T-helper 2 cell (primary cell): ENCODE results near the gene CHRDL2.

Experiments used
- DNase-seq, 5 experiments: peaks; one replicate each; pipeline versions ENCODE4 v3.0.0 to v3.0.0-alpha.2; 2012 to 2022

The CHRDL2 gene

DNA sequence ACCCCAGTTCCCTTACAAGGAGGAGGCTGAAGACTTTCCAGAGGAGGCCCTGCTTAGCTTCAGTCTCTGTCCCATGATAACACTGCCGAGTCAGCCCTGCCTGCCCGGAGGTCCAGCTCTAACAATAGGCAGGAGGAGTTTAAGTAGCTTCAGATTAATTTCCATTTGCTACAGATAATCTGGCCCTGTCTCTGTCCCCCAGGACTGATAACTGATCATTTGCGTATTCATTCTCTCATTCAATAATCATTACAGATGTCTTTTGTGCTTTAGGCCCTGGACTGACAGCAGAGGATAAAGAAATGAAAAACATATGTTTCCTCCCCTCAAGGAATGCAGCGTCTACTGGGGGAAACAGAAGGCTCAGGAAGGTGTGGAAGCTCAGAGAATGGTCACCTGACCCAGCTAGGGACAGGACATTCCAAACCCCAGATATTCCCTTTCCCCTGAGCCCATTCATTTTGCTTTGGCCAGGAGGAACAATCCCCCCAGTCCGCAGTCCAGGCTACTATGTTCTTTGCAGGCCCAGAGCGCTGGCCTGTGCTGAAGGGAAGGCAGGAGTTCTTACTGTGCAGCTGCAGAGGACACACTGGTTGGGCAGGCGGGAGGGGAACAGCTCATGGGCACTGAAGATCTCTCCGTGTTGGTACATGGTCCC lies 20.8 kb downstream of the CHRDL2 start:
- DNase-seq: no peak

- no peak for DNase-seq
Observed at GRCh38 chr11:74709175-74709574, 22.1 kb downstream of the CHRDL2 start.

DNA sequence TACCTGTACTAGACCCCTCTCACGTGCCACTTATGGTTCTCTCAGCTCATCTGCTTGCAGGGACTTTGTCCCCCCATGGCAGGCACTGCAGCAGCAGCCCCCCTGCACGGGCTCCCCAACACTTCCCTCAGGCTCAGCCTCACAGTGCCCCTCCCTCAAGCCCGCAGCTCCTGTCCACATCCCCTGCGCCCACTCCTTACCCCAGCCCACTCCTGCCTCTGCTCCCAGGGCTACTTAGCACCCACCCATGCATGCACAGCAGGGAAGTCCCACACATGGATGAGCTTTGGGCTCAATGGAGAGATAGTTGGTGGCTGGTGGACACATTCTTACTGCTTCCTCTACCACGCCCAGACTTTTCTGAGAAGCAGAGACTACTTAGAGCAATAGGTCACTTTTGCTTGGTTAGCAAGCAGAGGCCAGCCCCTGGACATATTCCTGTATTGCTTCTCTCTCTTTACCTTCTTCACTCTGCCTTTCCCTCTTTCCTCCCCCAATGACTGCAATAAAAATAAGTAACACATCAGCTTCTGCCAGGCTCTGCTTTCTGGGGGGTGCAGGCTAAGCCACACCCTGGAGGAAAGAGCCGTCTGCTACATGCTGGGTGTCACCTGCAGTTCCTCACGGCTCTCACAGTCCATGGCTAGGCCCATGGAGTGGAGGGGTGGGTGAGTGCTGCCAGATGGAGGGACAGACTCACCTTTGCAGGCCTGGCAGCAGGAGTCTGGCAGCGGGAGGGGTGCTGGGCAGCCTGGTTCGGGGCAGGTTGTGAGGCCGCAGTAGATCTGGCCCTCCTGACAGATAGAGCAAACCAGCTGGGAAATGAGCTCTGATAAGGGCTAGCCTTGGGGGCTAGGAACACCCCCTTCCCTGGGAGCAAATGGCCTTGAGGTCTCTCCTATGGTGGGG lies 23.4 kb downstream of the CHRDL2 start:
- no peak for DNase-seq

DNA sequence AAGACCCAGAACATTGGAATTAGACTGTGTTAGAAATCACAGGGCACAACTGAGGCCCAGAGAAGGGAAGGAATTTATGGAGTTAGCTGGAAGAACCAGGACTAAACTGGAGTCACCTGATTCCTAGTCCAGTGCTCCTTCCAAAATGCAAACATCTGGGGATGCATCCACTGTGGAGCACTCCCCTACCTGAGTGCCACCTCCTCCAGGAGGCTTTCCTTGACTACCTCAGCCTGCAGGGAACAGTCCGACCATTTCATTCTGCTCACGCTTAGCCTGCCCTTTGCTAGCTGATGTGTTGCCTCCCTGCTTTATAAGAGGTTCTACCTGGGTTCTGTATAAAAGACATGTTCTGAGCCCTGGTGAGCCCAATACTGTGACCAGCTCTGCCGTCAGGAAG lies 24.0 kb downstream of the CHRDL2 start:
- no peak for DNase-seq

- DNase-seq: no peak
Observed at GRCh38 chr11:74703211-74703610, 28.0 kb downstream of the CHRDL2 start.

GRCh38 chr11:74702383-74703007 lies 28.7 kb downstream of the CHRDL2 start:
- DNase-seq: peak in 4 of 5 experiments; percentile 6 to 54 (median 38)

- DNase-seq: peak in 1 of 5 experiments; percentile 11
Observed at GRCh38 chr11:74701351-74701750, 29.9 kb downstream of the CHRDL2 start.

- no peak for DNase-seq
Observed at GRCh38 chr11:74699615-74700396, 31.4 kb downstream of the CHRDL2 start.

GRCh38 chr11:74697722-74698121 lies 33.5 kb downstream of the CHRDL2 start:
- no peak for DNase-seq

DNA sequence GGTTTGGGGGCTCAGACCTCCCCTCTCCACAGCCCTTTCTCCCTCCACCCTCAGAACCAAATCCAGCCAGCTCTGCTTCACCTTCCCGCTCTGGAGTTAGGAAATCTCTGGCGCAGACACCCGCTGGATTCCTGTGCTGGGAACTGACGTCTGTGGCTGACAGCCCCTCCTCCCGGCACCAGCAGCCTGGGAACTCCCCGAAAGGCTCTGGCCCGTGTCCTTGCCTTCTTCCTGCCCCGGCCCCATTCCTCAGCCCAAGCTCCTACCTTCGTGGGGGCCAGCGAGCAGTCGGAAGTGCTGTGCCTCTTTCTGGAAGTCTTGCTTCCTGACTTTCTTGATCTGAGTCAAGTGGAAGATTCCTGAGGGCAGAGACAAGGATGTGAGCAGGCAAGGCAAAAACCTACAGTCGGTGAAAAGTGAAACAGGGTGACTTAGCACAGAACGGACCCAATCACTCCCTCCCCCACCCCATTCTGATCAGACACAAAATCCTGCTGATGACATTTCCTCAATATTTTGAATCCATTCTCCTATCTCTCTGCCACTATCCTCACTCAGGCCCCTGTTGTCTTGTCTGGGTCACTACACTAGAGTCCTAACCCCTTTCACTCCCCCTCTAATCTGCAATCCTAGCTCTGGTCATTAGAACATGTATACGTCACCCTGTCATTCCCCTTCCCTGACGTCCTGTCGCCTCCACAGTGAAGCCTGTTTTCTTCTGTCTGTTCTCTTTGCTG lies 34.1 kb downstream of the CHRDL2 start:
- no peak for DNase-seq

DNA sequence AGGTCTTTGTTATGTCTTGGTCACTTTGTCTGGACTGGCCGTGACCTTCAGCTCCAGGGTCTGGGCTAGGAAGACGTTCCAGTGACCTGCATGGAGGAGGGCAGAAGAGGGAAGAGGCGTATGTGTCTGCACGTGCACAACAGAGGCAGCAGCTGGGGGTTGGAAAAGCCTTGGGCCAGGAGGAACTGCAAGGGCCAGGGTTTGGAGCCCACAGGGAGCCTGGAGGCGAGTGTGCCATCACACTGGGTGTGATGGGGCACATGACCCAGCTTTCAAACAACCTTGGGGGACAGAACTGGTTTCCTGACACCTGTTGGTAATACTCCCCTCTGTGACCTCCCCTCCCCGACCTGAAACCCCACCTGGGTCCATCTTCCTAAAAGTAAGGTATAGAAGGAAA lies 34.7 kb downstream of the CHRDL2 start:
- no peak for DNase-seq

DNA sequence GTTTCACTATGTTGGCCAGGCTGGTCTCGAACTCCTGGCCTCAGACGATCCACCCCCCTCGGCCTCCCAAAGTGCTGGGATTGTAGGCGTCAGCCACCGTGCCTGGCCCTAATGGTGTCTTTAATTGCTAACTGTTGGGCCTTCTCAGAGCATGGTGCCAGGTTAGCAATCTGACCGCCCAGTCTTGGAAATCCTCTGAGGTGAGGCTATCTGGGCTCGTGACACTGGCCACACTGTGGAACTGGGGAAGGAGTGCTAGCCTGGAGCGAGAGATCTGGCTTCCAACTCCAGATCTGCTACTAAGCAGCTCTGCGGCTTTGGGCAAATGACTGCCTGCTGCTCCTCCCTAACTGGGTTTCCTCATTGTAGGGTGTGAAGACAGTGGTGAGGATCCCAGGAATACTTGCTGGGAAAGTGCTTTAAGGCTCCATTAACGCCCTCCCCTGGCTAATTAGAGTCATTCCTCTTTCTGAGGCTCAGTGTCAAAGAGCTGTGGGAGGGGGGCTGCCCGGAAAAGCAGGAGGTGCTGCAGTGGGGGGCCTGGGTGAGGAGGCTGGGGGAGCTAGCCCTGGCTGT lies 35.4 kb downstream of the CHRDL2 start:
- no peak for DNase-seq

DNA sequence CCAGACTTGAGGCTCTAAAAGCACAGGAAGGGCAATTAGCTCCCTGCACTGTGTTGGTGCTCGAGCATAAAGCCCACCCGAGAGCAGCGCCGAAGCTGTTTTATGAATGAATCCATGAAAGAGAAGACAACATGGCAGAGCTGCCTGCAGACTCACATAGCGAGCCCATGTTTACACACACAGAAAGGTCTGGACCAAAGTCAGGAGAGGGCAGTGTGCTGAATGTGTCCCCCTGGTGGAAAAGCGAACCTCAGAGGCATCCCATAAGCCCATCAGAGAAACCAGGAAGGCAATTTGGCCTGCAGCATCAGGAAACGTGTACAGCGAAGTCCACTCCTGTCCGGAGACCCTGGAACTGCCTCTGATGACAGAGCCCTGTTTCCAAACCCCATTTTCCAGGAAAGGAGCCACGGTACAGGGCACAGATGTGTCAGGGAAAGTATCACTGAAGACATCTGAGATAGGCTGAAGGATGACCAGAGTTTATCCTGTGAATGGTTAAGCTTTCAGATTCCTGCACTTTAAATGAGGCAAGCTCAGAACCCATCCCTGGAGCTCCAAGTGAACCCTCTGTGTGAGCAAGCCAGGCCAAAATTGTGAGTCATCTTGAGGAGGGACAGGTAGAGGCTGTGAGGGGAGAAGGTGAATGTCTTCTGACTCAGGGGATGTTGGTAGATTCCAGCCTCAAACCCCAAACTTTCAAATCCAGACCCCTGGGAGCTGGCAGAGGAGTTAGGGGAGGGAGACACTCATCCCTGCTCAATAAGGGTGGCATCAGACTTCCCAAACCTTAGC lies 36.9 kb downstream of the CHRDL2 start:
- no peak for DNase-seq

DNA sequence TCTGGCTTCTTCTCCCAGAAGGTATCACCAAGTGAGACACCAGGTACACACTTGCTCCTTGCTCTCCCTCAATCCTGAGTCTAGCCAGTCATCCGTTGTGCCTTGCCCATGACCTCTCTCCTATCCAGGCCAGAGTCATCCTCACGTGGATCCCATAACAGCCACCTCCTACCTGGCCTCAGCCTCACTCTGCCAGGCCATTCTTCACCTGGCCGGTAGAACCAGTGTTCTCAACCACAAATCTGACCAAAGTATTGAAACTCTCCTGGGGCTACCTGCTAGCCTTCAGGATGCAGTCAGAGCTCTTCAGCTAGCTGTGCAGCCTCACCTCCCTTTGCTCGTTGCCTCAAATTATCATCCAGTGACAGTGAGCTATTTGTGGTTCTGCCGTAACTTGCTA lies 37.7 kb downstream of the CHRDL2 start:
- DNase-seq: no peak

GRCh38 chr11:74691755-74692154 lies 39.5 kb downstream of the CHRDL2 start:
- peak in 1 of 5 experiments; percentile 6 for DNase-seq

DNA sequence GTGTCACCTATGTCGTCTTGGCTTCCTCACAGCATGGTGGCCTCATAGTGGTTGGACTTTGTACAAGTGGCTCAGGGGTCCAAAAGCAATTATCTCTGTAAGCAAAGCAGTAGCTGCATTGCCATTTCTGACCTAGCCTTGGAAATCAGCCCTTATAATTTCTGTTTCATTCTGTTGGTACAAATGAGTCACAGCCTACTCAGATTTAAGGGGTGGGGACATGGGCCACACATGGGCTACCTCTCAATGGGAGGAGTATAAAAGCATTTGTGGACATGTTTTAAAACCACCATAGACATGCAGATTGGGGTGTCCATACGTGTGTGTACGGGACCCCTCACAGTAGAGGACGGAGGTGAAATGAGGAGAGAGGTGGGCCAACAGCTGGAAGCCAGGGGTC lies 41.6 kb downstream of the CHRDL2 start:
- DNase-seq: no peak

DNA sequence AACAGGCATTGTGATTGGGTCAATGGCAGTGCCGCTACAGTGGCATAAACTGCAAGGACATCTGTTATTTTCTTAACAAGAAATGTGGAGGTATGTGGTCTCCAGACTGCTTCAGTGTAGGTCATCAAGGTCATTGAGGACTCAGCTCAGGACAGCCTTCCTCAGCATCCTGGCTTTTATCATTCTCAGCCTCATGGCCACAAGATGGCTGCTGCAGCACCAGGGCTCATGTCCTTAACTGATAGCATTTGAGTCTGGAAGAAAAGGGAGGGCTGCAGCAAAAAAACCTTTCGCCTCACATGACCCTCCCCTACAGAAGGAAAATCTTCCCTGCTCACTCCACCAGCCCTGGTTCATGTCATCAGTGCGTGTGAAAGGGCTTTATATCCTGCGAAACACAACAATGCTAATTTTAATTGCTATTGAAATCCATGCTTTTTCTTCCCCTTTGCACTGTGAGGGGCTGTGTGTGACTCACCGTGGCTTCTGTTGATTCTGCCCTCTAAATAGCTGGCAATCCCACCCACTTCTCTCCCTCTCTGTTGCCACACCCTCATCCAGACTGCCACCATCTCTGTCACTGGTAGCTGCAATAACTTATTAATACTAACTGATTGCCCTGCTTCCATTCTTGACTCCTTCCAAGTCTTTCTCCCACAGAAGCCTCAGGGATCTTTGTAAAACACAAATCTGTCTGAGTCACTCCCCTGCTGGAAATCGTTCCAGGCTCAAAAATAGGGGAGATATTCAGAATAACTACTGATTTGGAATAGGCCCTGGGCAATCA lies 43.8 kb downstream of the CHRDL2 start:
- no peak for DNase-seq

DNA sequence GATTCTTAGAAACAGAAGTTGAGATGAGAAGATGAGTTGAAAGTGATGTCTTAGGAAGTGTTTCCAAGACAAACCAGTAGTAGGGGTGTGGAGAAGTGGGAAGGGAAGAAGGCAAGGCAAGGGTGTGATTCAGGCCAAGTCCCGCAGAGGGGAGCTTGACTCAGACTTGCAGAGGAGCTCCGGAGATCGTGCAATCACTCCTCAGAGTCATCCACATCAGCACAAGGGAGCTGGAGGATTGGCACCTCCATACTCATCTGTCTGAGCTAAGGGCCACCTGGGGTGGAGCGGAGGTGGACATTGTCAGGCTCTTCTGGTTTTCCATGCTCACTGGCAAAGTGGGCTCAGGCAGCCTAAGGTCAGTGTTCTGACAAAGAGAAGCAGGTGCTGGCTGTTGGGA lies 44.4 kb downstream of the CHRDL2 start:
- DNase-seq: no peak

DNA sequence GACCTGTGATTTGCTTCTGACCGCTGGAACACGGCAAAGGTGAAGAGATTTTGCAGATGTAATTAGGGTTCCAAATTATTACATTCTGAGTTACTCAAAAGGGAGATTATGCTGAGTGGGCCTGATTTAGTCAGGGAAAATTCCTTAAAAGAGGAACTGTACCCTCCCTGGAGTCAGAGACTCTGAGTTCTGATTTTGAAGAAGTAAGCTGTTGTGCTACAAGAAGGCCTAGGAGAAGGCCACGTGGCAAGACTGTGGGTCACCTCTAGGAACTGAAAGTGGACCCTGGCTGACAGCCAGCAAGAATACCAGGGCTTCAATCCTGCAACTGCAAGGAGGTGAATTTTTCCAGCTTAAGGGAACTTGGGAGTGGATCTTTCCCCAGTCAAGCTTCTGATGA lies 45.3 kb downstream of the CHRDL2 start:
- no peak for DNase-seq

DNA sequence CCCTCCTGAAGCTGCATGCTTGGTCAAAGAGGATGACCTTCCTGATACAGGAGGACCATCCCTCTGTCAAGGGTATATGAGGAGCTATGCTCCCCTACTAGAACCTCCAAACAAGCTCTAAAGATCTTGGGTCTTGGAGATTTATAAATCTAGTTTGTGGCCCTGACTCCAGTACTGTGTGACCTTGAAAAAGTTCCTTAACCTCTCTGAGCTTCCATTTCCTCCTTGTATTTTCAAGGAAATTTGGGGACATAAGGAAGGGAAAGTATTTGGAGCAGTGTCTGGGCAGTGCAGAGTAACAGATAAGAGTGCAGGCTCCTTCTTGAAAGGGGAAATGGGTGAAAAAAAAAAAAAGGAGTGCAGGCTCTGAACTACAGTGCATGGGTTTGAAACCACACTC lies 45.9 kb downstream of the CHRDL2 start:
- no peak for DNase-seq
